HCT116 (cell line): ENCODE data around the gene CNTN4. TPM values are rescaled to one million over a fixed set of nuclear protein-coding genes. Genes with fewer than 3 reads are reported as not detected.
"Not testable (repeated sequence)": the region's sequence is repeated elsewhere in the genome, so short reads cannot be mapped to it uniquely, and the experiment has no call there.

ENCODE experiments used
- ATAC-seq: fragments of 200-7000 bp; cut with Tn5 transposase; 2 replicates; pipeline ENCODE4 v1.9.1; 2020; ENCODE audit warnings: mild to moderate bottlenecking, moderate library complexity
- BruUV-seq: library from RNA; stranded (reverse); fragments of 400-500 nt; replicated peaks from 2 replicates; lab custom pipeline; 2021; lab: Mats Ljungman, UMichigan
- CTCF ChIA-PET: fragments of 300-600 bp; sonication (Branson Sonifier 250); formaldehyde crosslinking; loops from one replicate; lab custom pipeline; 2021; ENCODE audit warnings: antibody characterized with exemption; lab: Charles Lee
- POLR2A ChIA-PET: fragments of 300-600, 350-600 bp; sonication (Branson Sonifier 250); formaldehyde crosslinking; loops from one replicate; lab custom pipeline; 2021; ENCODE audit warnings: antibody characterized with exemption; lab: Charles Lee
- RAD21 ChIA-PET, 2 experiments: fragments of 300-600 bp; sonication (Branson Sonifier 250); formaldehyde crosslinking; loops; one replicate each; lab custom pipeline; 2023; ENCODE audit warnings: low total read pairs in 2 of 2; ENCODE audit not compliant: uncharacterized antibody in 2 of 2, unreplicated experiment in 2 of 2, low non-redundant PET in 1 of 2; lab: Charles Lee
- DNase-seq: peaks from one replicate; pipeline ENCODE4 v3.0.0-alpha.2; 2010; ENCODE audit warnings: low read depth, low spot score
- H2AFZ ChIP-seq: fragments of 200-600 bp; shearing (Covaris generic), sonication (generic); 2 replicates; pipeline ENCODE4 v1.6.1; 2017; ENCODE audit warnings: low read depth, mixed run types, mixed read lengths, antibody characterized with exemption, low read length; ENCODE audit not compliant: poor library complexity, severe bottlenecking
- H3K27ac ChIP-seq: 2 replicates; pipeline ENCODE4 v1.5.1; 2012; ENCODE audit warnings: low read depth, low read length
- H3K27me3 ChIP-seq: fragments of 200-600 bp; sonication (generic); 2 replicates; pipeline ENCODE4 v1.6.1; 2016; ENCODE audit warnings: mixed run types, low read length, mixed read lengths; ENCODE audit not compliant: insufficient read depth
- H3K36me3 ChIP-seq, 2 experiments: fragments of 200-500 bp in 1 of 2; fragments of 200-600 bp in 1 of 2; sonication (Bioruptor generic) in 1 of 2; sonication (generic) in 1 of 2; 2 replicates each; pipeline versions ENCODE4 v1.5.1 to v1.6.1; 2014 to 2016; ENCODE audit warnings: low read length in 2 of 2, inconsistent platforms in 1 of 2, mixed read lengths in 1 of 2, mixed run types in 1 of 2; ENCODE audit not compliant: insufficient read depth in 2 of 2, control insufficient read depth in 1 of 2
- H3K4me1 ChIP-seq, 2 experiments: fragments of 200-600 bp in 1 of 2; sonication (generic) in 1 of 2; 2 replicates each; pipeline versions ENCODE4 v1.5.1 to v1.6.1; 2012 to 2017; ENCODE audit warnings: low read length in 2 of 2, inconsistent platforms in 1 of 2, mild to moderate bottlenecking in 1 of 2, mixed read lengths in 1 of 2, mixed run types in 1 of 2, moderate library complexity in 1 of 2; ENCODE audit not compliant: insufficient read depth in 2 of 2, control insufficient read depth in 1 of 2
- H3K4me2 ChIP-seq: fragments of 200-600 bp; sonication (generic); 2 replicates; pipeline ENCODE4 v1.6.1; 2017; ENCODE audit warnings: mixed run types, low read length, mixed read lengths
- H3K4me3 ChIP-seq, 2 experiments: fragments of 200-600 bp in 1 of 2; sonication (generic) in 1 of 2; replicated peaks in 1 of 2; 2 replicates each; pipeline ENCODE4 v1.5.1; 2011 to 2016; ENCODE audit warnings: low read length in 2 of 2, control low read depth in 1 of 2, low read depth in 1 of 2, mild to moderate bottlenecking in 1 of 2, mixed read lengths in 1 of 2, mixed run types in 1 of 2
- H3K79me2 ChIP-seq: fragments of 200-600 bp; sonication (generic); 2 replicates; pipeline ENCODE4 v1.6.1; 2017; ENCODE audit warnings: mild to moderate bottlenecking, mixed run types, low read length, moderate library complexity, mixed read lengths; ENCODE audit not compliant: insufficient read depth
- H3K9ac ChIP-seq: fragments of 200-600 bp; sonication (generic); 2 replicates; pipeline ENCODE4 v1.6.1; 2016; ENCODE audit warnings: low read length, mixed read lengths
- H3K9me2 ChIP-seq: fragments of 200-600 bp; sonication (generic), shearing (Covaris generic); 2 replicates; pipeline ENCODE4 v1.6.1; 2017; ENCODE audit warnings: mixed run types, mild to moderate bottlenecking, moderate library complexity; ENCODE audit not compliant: insufficient read depth
- H3K9me3 ChIP-seq, 2 experiments: fragments of 200-500 bp in 1 of 2; fragments of 200-600 bp in 1 of 2; sonication (Bioruptor generic) in 1 of 2; sonication (generic) in 1 of 2; 2 replicates each; pipeline ENCODE4 v1.6.1; 2014 to 2017; ENCODE audit warnings: low read length in 2 of 2, mixed read lengths in 2 of 2, inconsistent platforms in 1 of 2, low read depth in 1 of 2, mild to moderate bottlenecking in 1 of 2, mixed run types in 1 of 2, moderate library complexity in 1 of 2; ENCODE audit not compliant: control insufficient read depth in 1 of 2, insufficient read depth in 1 of 2
- H4K20me1 ChIP-seq: fragments of 200-600 bp; sonication (generic), shearing (Covaris generic); 2 replicates; pipeline ENCODE4 v1.6.1; 2017; ENCODE audit warnings: mixed run types, mild to moderate bottlenecking, moderate library complexity; ENCODE audit not compliant: insufficient read depth
- EGR1 ChIP-seq: IDR thresholded peaks from 2 replicates; pipeline ENCODE4 v1.6.1; 2012; ENCODE audit warnings: low read depth
- ELF1 ChIP-seq: IDR thresholded peaks from 2 replicates; pipeline ENCODE4 v1.6.1; 2012; ENCODE audit warnings: low read depth, borderline replicate concordance
- MAX ChIP-seq: IDR thresholded peaks from 2 replicates; pipeline ENCODE4 v1.6.1; 2012
- intact Hi-C: fragments of 100-400 bp; cut with micrococcal nuclease; formaldehyde crosslinking; loops from 2 replicates; pipeline ENCODE4 v1.10.0; 2022
- total RNA-seq: library from RNA; stranded (reverse); gene quantifications from one replicate; pipeline ENCODE4 v1.2.1, GENCODE V29; 2021; ENCODE audit not compliant: unreplicated experiment

Gene CNTN4
- total RNA-seq, 1 experiment from 2014 or later, result not detected

GRCh38 chr3:2992534-2992933 is 893.9 kb downstream of the CNTN4 start:
- Histone ChIP-seq H3K9ac (no peak overlapping the region), H3K27ac (no peak overlapping the region), H4K20me1 (no peaks in the 10 kb centered on the region), H3K9me2 (no peaks in the 10 kb centered on the region), H3K4me3 (no peak overlapping the region), H3K27me3 (no peaks in the 10 kb centered on the region; the same call in 1 of the 2 replicates), H3K4me2 (no peak overlapping the region), H3K79me2 (no peaks in the 10 kb centered on the region), H3K36me3 (no peaks in the 10 kb centered on the region), H2AFZ (no peak overlapping the region)
- intact Hi-C loops, result no loop called here
- POLR2A ChIA-PET, result no interaction called here
- no TSS peak for BruUV-seq
- TF ChIP-seq MAX, result no peak
- no peak for TF ChIP-seq EGR1
- no peak for TF ChIP-seq ELF1
- TF ChIP-seq, all 23 proteins: peak for 0
- ChIA-PET CTCF (no interaction called here), RAD21 (no interaction called here)
- ATAC-seq (no peak), DNase-seq (no peak)
- no peaks in the 10 kb centered on the region for H3K9me3 ChIP-seq
- H3K4me1 ChIP-seq, result no peaks in the 10 kb centered on the region

GRCh38 chr3:2993130-2993529 is 894.5 kb downstream of the CNTN4 start:
- DNase-seq, H3K9me3 ChIP-seq, H3K36me3 ChIP-seq, H3K4me2 ChIP-seq, H3K79me2 ChIP-seq, H3K9ac ChIP-seq, intact Hi-C loops, H3K27me3 ChIP-seq, RAD21 ChIA-PET, H4K20me1 ChIP-seq, BruUV-seq, H3K27ac ChIP-seq, CTCF ChIA-PET, POLR2A ChIA-PET, H3K4me1 ChIP-seq, H3K4me3 ChIP-seq, ATAC-seq, H2AFZ ChIP-seq, H3K9me2 ChIP-seq: not testable (repeated sequence)
